ENCODE measurements around the gene RAG1. TPM values are rescaled to one million over a fixed set of nuclear protein-coding genes. Genes with fewer than 3 reads are reported as not detected.

Gene RAG1
- total RNA-seq, 2 donors from 2014 or later: 0.33 to 0.52 TPM

GRCh38 chr11:36622431-36623136 is 54.8 kb downstream of the RAG1 start:
- intact Hi-C loops (cut with DNase I): no loop called here

GRCh38 chr11:36623494-36623893 is 55.7 kb downstream of the RAG1 start:
- no peaks in the 10 kb centered on the region for H3K27me3 ChIP-seq
- WGBS, 2 donors: 61 to 87% methylated on average over 5 of the region's 5 CpGs
- TF ChIP-seq CTCF (IDR thresholded peaks at IDR 0.05) (no peak), POLR2A (IDR thresholded peaks at IDR 0.05) (no peak)
- no peak overlapping the region for H3K27ac ChIP-seq
- ATAC-seq: no peak
- H3K9me3 ChIP-seq: no peaks in the 10 kb centered on the region
- H3K4me3 ChIP-seq: no peak overlapping the region
- peaks cover 18% of the 10 kb centered on the region for H3K4me1 ChIP-seq
- H3K36me3 ChIP-seq (replicated peaks in 1 of 2; ENCODE audit: insufficient read depth in 1 of 2, low read depth in 2 of 2): no peaks in the 10 kb centered on the region
- intact Hi-C loops (cut with DNase I): no loop called here
- no peak for DNase-seq

More at GRCh38 chr11:36622431-36623136, 54.8 kb downstream of the RAG1 start:
- Histone ChIP-seq H3K27me3 (no peaks in the 10 kb centered on the region), H3K36me3 (replicated peaks in 1 of 2; ENCODE audit: insufficient read depth in 1 of 2, low read depth in 2 of 2) (no peaks in the 10 kb centered on the region), H3K27ac (no peak overlapping the region), H3K4me1 (peaks cover 9% of the 10 kb centered on the region), H3K4me3 (no peak overlapping the region), H3K9me3 (no peaks in the 10 kb centered on the region)
- no peak for TF ChIP-seq POLR2A (IDR thresholded peaks at IDR 0.05)
- peak in 6 of 7 experiments; percentile 17 to 56 (median 44) for TF ChIP-seq CTCF (IDR thresholded peaks at IDR 0.05)
- 43 to 73% methylated on average over 3 of the region's 3 CpGs for WGBS, 2 donors
- DNase-seq (peak in 1 of 4 donors; percentile 16), ATAC-seq (no peak)

GRCh38 chr11:36627006-36627405 is 59.2 kb downstream of the RAG1 start:
- Histone ChIP-seq H3K4me1 (peaks cover 22% of the 10 kb centered on the region), H3K36me3 (replicated peaks in 1 of 2; ENCODE audit: insufficient read depth in 1 of 2, low read depth in 2 of 2) (no peaks in the 10 kb centered on the region), H3K4me3 (no peak overlapping the region), H3K9me3 (no peaks in the 10 kb centered on the region), H3K27ac (no peak overlapping the region), H3K27me3 (no peaks in the 10 kb centered on the region)
- WGBS, 2 donors: 95% methylated on average over 1 of the region's 1 CpG
- ATAC-seq: no peak
- DNase-seq: no peak
- intact Hi-C loops (cut with DNase I): no loop called here
- TF ChIP-seq CTCF (IDR thresholded peaks at IDR 0.05): no peak
- TF ChIP-seq POLR2A (IDR thresholded peaks at IDR 0.05): no peak

GRCh38 chr11:36627471-36627870 is 59.7 kb downstream of the RAG1 start:
- DNase-seq (no peak), ATAC-seq (no peak)
- TF ChIP-seq POLR2A (IDR thresholded peaks at IDR 0.05) (no peak), CTCF (IDR thresholded peaks at IDR 0.05) (no peak)
- Histone ChIP-seq H3K27ac (no peak overlapping the region), H3K9me3 (no peaks in the 10 kb centered on the region), H3K36me3 (replicated peaks in 1 of 2; ENCODE audit: insufficient read depth in 1 of 2, low read depth in 2 of 2) (no peaks in the 10 kb centered on the region), H3K4me3 (no peak overlapping the region), H3K27me3 (no peaks in the 10 kb centered on the region), H3K4me1 (peaks cover 22% of the 10 kb centered on the region)
- WGBS, 2 donors: 76 to 79% methylated on average over 2 of the region's 2 CpGs
- intact Hi-C loops (cut with DNase I): no loop called here

GRCh38 chr11:36628141-36628540 is 60.3 kb downstream of the RAG1 start:
- H3K4me1 ChIP-seq: peaks cover 22% of the 10 kb centered on the region
- intact Hi-C loops (cut with DNase I): no loop called here
- TF ChIP-seq CTCF (IDR thresholded peaks at IDR 0.05) (no peak), POLR2A (IDR thresholded peaks at IDR 0.05) (no peak)

More at GRCh38 chr11:36628141-36628540, 60.3 kb downstream of the RAG1 start:
- no peak for DNase-seq
- Histone ChIP-seq H3K9me3 (no peaks in the 10 kb centered on the region), H3K27me3 (no peaks in the 10 kb centered on the region), H3K4me3 (no peak overlapping the region), H3K27ac (peak overlapping the region in 3 of 4 donors; percentile 36 to 56 (median 45)), H3K36me3 (replicated peaks in 1 of 2; ENCODE audit: insufficient read depth in 1 of 2, low read depth in 2 of 2) (no peaks in the 10 kb centered on the region)
- WGBS, 2 donors: 73 to 78% methylated on average over 5 of the region's 5 CpGs
- no peak for ATAC-seq

All from body of pancreas (tissue), 4 donors.